HG03066 (cell line): ENCODE results near the gene CNTRL.
"Not testable (repeated sequence)": the region's sequence is repeated elsewhere in the genome, so short reads cannot be mapped to it uniquely, and the experiment has no call there.

ENCODE experiments used
- ATAC-seq: cut with Tn5 transposase; IDR thresholded peaks from one replicate; pipeline ENCODE4 v1.9.1; 2021; ENCODE audit warnings: low read depth; ENCODE audit not compliant: unreplicated experiment

The CNTRL gene

GRCh38 chr9:121067640-121068039, 7.1 kb upstream of the CNTRL start:
- no peak for ATAC-seq

- no peak for ATAC-seq
Measured at GRCh38 chr9:121069396-121069795, 5.4 kb upstream of the CNTRL start.

- ATAC-seq: no peak
Measured at GRCh38 chr9:121071370-121071755, 3.4 kb upstream of the CNTRL start.

GRCh38 chr9:121071756-121072421, 2.9 kb upstream of the CNTRL start:
- peak; percentile 38 for ATAC-seq

- ATAC-seq: no peak
Measured at GRCh38 chr9:121073038-121073437, 1.7 kb upstream of the CNTRL start.

- ATAC-seq: peak; percentile 13
Measured at GRCh38 chr9:121075251-121076036, 689 bp downstream of the CNTRL start.

- no peak for ATAC-seq
Measured at GRCh38 chr9:121082075-121082474, 7.3 kb downstream of the CNTRL start.

GRCh38 chr9:121085661-121086060, 10.9 kb downstream of the CNTRL start:
- no peak for ATAC-seq

- ATAC-seq: no peak
Measured at GRCh38 chr9:121088576-121088975, 13.8 kb downstream of the CNTRL start.

- ATAC-seq: not testable (repeated sequence)
Measured at GRCh38 chr9:121090743-121091142, 16.0 kb downstream of the CNTRL start.

GRCh38 chr9:121095057-121095456, 20.3 kb downstream of the CNTRL start:
- ATAC-seq: no peak

GRCh38 chr9:121098567-121099198, 23.9 kb downstream of the CNTRL start:
- ATAC-seq: no peak

GRCh38 chr9:121104054-121104453, 29.3 kb downstream of the CNTRL start:
- ATAC-seq: not testable (repeated sequence)

- no peak for ATAC-seq
Measured at GRCh38 chr9:121105531-121105930, 30.8 kb downstream of the CNTRL start.

GRCh38 chr9:121107029-121107428, 32.3 kb downstream of the CNTRL start:
- no peak for ATAC-seq

- no peak for ATAC-seq
Measured at GRCh38 chr9:121107881-121108280, 33.1 kb downstream of the CNTRL start.

GRCh38 chr9:121115466-121115865, 40.7 kb downstream of the CNTRL start:
- ATAC-seq: no peak

- ATAC-seq: no peak
Measured at GRCh38 chr9:121118266-121118665, 43.5 kb downstream of the CNTRL start.

GRCh38 chr9:121120386-121120785, 45.6 kb downstream of the CNTRL start:
- ATAC-seq: no peak

- ATAC-seq: peak; percentile 98
Measured at GRCh38 chr9:121121582-121122087, 46.9 kb downstream of the CNTRL start.

GRCh38 chr9:121122246-121123032, 47.7 kb downstream of the CNTRL start:
- no peak for ATAC-seq
